K562 (cell line): Measurements from ENCODE around the gene MAP4. TPM values are rescaled to one million over a fixed set of nuclear protein-coding genes. Genes with fewer than 3 reads are reported as not detected.

Experiments
- ASH1L ChIP-seq: fragments of 450-650 bp; IDR thresholded peaks from 2 replicates; pipeline ENCODE4 v1.6.1; 2018; ENCODE audit warnings: borderline replicate concordance, mild to moderate bottlenecking, low read depth; ENCODE audit not compliant: partially characterized antibody
- BACH1 ChIP-seq: fragments of 200-800 bp; sonication (Bioruptor generic); IDR thresholded peaks from 2 replicates; pipeline ENCODE4 v1.6.1; 2016; ENCODE audit warnings: missing genetic modification characterization, missing compliant biosample characterization
- CBX2 ChIP-seq: fragments of 200-600 bp; sonication (generic); IDR thresholded peaks from one replicate; pipeline ENCODE4 v1.6.1; 2012; ENCODE audit warnings: mild to moderate bottlenecking, low read length, inconsistent platforms; ENCODE audit not compliant: insufficient read depth, poor library complexity, severe bottlenecking
- CREB5 ChIP-seq: fragments of 250-450 bp; sonication (Bioruptor Pico); IDR thresholded peaks from 2 replicates; pipeline ENCODE4 v1.5.0; 2020; ENCODE audit warnings: mild to moderate bottlenecking
- E2F1 ChIP-seq: sonication (generic); formaldehyde crosslinking; IDR thresholded peaks from 2 replicates; pipeline ENCODE4 v1.8.1; 2023; ENCODE audit warnings: mild to moderate bottlenecking, missing genetic modification reagents, moderate library complexity
- FOS ChIP-seq: IDR thresholded peaks from 3 replicates; pipeline ENCODE4 v1.6.1; 2011; ENCODE audit not compliant: insufficient read length; ENCODE audit errors: extremely low read depth
- FOXM1 ChIP-seq, 2 experiments: fragments of 450-650 bp in 1 of 2; sonication (generic) in 1 of 2; formaldehyde crosslinking in 1 of 2; IDR thresholded peaks; 2 replicates each; pipeline versions ENCODE4 v1.6.1 to v1.9.0; 2017 to 2022; ENCODE audit warnings: low read depth in 2 of 2, mild to moderate bottlenecking in 2 of 2, missing genetic modification reagents in 1 of 2, moderate library complexity in 1 of 2
- MGA ChIP-seq: fragments of 450-650 bp; IDR thresholded peaks from 2 replicates; pipeline ENCODE4 v1.6.1; 2016; ENCODE audit warnings: mild to moderate bottlenecking, moderate library complexity
- PHF21A ChIP-seq: fragments of 450-650 bp; IDR thresholded peaks from 2 replicates; pipeline ENCODE4 v1.6.1; 2017; ENCODE audit warnings: low read depth, borderline replicate concordance
- PHF8 ChIP-seq: fragments of 200-600 bp; sonication (generic); IDR thresholded peaks from 2 replicates; pipeline ENCODE4 v1.6.1; 2012; ENCODE audit warnings: mixed run types, mild to moderate bottlenecking, inconsistent platforms, low read length, moderate library complexity, borderline replicate concordance
- TFAM ChIP-seq: fragments of 250-450 bp; sonication (Bioruptor Pico); conservative IDR thresholded peaks from 2 replicates; pipeline ENCODE4 v1.5.0; 2021; ENCODE audit warnings: mild to moderate bottlenecking, moderate library complexity
- XRCC5 ChIP-seq: fragments of 200-400 bp; formaldehyde crosslinking; IDR thresholded peaks from 2 replicates; pipeline ENCODE4 v1.6.1; 2017; ENCODE audit warnings: low read depth, mild to moderate bottlenecking, low read length
- ZNF282 ChIP-seq: sonication (generic); formaldehyde crosslinking; IDR thresholded peaks from 2 replicates; pipeline ENCODE4 v1.8.1; 2023; ENCODE audit warnings: missing genetic modification reagents
- ZNF561 ChIP-seq: fragments of 450-650 bp; formaldehyde crosslinking; conservative IDR thresholded peaks from 2 replicates; pipeline ENCODE4 v1.4.0; 2020; ENCODE audit warnings: mild to moderate bottlenecking, moderate library complexity
- polyA plus RNA-seq, 8 experiments: library from polyadenylated mRNA; depleted of rRNA in 4 of 8; stranded (reverse) in 5 of 8; unstranded in 3 of 8; fragments of >200 nt; fragmentation: Nextera tagmentation in 2 of 8; fragmentation: Illumina TruSeq in 1 of 8; extraction: Ambion mirVana in 2 of 8; extraction: Trizol in 1 of 8; gene quantifications; 2 replicates each; pipeline versions ENCODE4 v1.2.1 to v1.2.3, GENCODE V29; 2011 to 2014; ENCODE audit warnings: inconsistent platforms in 1 of 8, missing spikeins in 1 of 8
- total RNA-seq, 7 experiments: library from RNA; depleted of rRNA in 6 of 7; stranded (reverse); fragments of >200 nt in 6 of 7; fragmentation: Illumina TruSeq in 2 of 7; extraction: Trizol in 2 of 7; gene quantifications; 2 replicates each; pipeline versions ENCODE4 v1.2.1 to v1.2.3, GENCODE V29; 2011 to 2021; ENCODE audit warnings: low replicate concordance in 1 of 7

MAP4 gene
- total and polyA plus RNA-seq, 9 of the 15 experiments (the other 6 are each of a cell fraction or from before 2014, with no cell fraction given) = 13.3 to 141 (median 36.8) TPM

GRCh38 chr3:47871389-47871788 lies 144.8 kb downstream of the MAP4 start (continued):
- TF ChIP-seq PHF8 (no peak), ZNF282 (CRISPR knock-in tag) (no peak), E2F1 (CRISPR knock-in tag) (no peak), XRCC5 (no peak), CREB5 (no peak), ASH1L (no peak), FOXM1 (IDR thresholded peaks at IDR 0.05; ENCODE audit: low read depth) (no peak), FOXM1 (CRISPR knock-in tag; IDR thresholded peaks at IDR 0.05; ENCODE audit: low read depth) (no peak), BACH1 (tag) (no peak), ZNF561 (no peak), MGA (peak; percentile 75), TFAM (CRISPR knock-in tag) (no peak), FOS (no peak), PHF21A (no peak), CBX2 (no peak)
